Calu3 (cell line): ENCODE data around the gene MAN2A1. TPM values are rescaled to one million over a fixed set of nuclear protein-coding genes. Genes with fewer than 3 reads are reported as not detected.

ENCODE experiments used
- BruUV-seq: library from RNA; stranded (reverse); fragments of 400-500 nt; replicated peaks from 2 replicates; lab custom pipeline; 2021; lab: Mats Ljungman, UMichigan
- CTCF ChIA-PET: fragments of 300-600 bp; sonication (Branson Sonifier 250); formaldehyde crosslinking; loops from one replicate; lab custom pipeline; 2022; ENCODE audit warnings: antibody characterized with exemption; lab: Charles Lee
- DNase-seq: peaks from one replicate; pipeline ENCODE4 v3.0.0; 2022
- H3K27ac Mint-ChIP-seq: one replicate; pipeline ENCODE4 v1.8.0; 2022; ENCODE audit warnings: mixed read lengths; ENCODE audit not compliant: unreplicated experiment
- H3K27me3 Mint-ChIP-seq: one replicate; pipeline ENCODE4 v1.8.0; 2022; ENCODE audit warnings: mixed read lengths; ENCODE audit not compliant: unreplicated experiment
- H3K36me3 Mint-ChIP-seq: one replicate; pipeline ENCODE4 v1.8.0; 2022; ENCODE audit warnings: mild to moderate bottlenecking, moderate library complexity, mixed read lengths; ENCODE audit not compliant: insufficient read depth, unreplicated experiment
- H3K4me1 Mint-ChIP-seq: one replicate; pipeline ENCODE4 v1.8.0; 2022; ENCODE audit warnings: mild to moderate bottlenecking, low read depth, mixed read lengths; ENCODE audit not compliant: unreplicated experiment
- H3K4me3 Mint-ChIP-seq: one replicate; pipeline ENCODE4 v1.8.0; 2022; ENCODE audit warnings: mild to moderate bottlenecking, low read depth, moderate library complexity, mixed read lengths; ENCODE audit not compliant: unreplicated experiment
- H3K9me3 Mint-ChIP-seq: one replicate; pipeline ENCODE4 v1.8.0; 2022; ENCODE audit warnings: low read depth, mixed read lengths; ENCODE audit not compliant: unreplicated experiment
- CTCF ChIP-seq: fragments of 200-600 bp; IDR thresholded peaks from one replicate; pipeline ENCODE4 v1.8.0; 2022; ENCODE audit warnings: antibody characterized with exemption; ENCODE audit not compliant: unreplicated experiment
- intact Hi-C: fragments of 100-400 bp; cut with micrococcal nuclease; formaldehyde crosslinking; loops from one replicate; pipeline ENCODE4 v1.10.0; 2022; ENCODE audit not compliant: unreplicated experiment
- total RNA-seq: library from RNA; stranded (reverse); gene quantifications from 2 replicates; pipeline ENCODE4 v1.2.3, GENCODE V29; 2022

Gene MAN2A1
- total RNA-seq, 1 experiment from 2014 or later, result 76.3 TPM

GRCh38 chr5:109877670-109878045, 187.9 kb downstream of the MAN2A1 start:
- intact Hi-C loops, result no loop called here
- Mint-ChIP-seq H3K4me3 (no peak overlapping the region), H3K9me3 (no peaks in the 10 kb centered on the region), H3K27me3 (no peaks in the 10 kb centered on the region), H3K4me1 (no peaks in the 10 kb centered on the region), H3K27ac (no peak overlapping the region), H3K36me3 (no peaks in the 10 kb centered on the region)
- no peak for DNase-seq
- CTCF ChIA-PET, result no interaction called here
- BruUV-seq, result no TSS peak
- no peak for TF ChIP-seq CTCF

- Mint-ChIP-seq H3K9me3 (no peaks in the 10 kb centered on the region), H3K4me1 (no peaks in the 10 kb centered on the region), H3K27ac (no peak overlapping the region), H3K4me3 (no peak overlapping the region), H3K27me3 (no peaks in the 10 kb centered on the region), H3K36me3 (no peaks in the 10 kb centered on the region)
- TF ChIP-seq CTCF, result no peak
- intact Hi-C loops, result no loop called here
- BruUV-seq, result no TSS peak
- CTCF ChIA-PET, result no interaction called here
- DNase-seq, result no peak
Measured at GRCh38 chr5:109878887-109879286, 189.2 kb downstream of the MAN2A1 start.

- Mint-ChIP-seq H3K36me3 (no peaks in the 10 kb centered on the region), H3K27ac (no peak overlapping the region), H3K27me3 (no peaks in the 10 kb centered on the region), H3K4me1 (no peaks in the 10 kb centered on the region), H3K9me3 (no peaks in the 10 kb centered on the region), H3K4me3 (no peak overlapping the region)
- no peak for DNase-seq
- no peak for TF ChIP-seq CTCF
- intact Hi-C loops, result no loop called here
- CTCF ChIA-PET, result interaction anchor here (0.6 kb wide), 1 partner anchor 42 kb away, joined by 3 read pairs; no protein-coding TSS in a partner anchor
- BruUV-seq, result no TSS peak
Measured at GRCh38 chr5:109880907-109881685, 191.4 kb downstream of the MAN2A1 start.

DNA sequence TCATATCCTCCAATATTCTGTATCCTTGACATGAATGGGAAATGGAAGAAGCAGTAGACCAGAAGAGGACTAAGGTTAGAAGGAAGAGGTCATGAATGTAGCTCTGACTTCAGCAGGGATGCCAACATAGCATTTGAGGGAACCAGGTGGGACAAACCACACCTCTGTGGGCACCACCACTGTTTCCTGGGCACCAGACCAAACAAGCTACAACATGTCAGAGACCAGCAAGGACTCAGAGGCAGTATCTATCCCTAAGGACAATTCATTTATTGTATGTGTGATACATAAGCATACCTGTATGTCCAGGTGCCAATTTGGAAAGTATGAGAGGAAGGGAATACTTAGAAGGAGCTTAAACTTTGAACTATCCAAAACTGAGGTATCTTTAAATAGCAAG, 192.8 kb downstream of the MAN2A1 start:
- no peaks in the 10 kb centered on the region for H3K9me3 Mint-ChIP-seq
- no peak for DNase-seq
- intact Hi-C loops, result no loop called here
- TF ChIP-seq CTCF, result no peak
- no peaks in the 10 kb centered on the region for H3K4me1 Mint-ChIP-seq
- BruUV-seq, result no TSS peak
- no peak overlapping the region for H3K4me3 Mint-ChIP-seq
- CTCF ChIA-PET, result interaction anchor here (0.6 kb wide), 1 partner anchor 191 kb away, joined by 4 read pairs; no protein-coding TSS in a partner anchor
- H3K36me3 Mint-ChIP-seq, result no peaks in the 10 kb centered on the region
- no peaks in the 10 kb centered on the region for H3K27me3 Mint-ChIP-seq
- H3K27ac Mint-ChIP-seq, result no peak overlapping the region
